OCI-M2 (cell line): Measurements from ENCODE around the gene PRKAG2.
"Not testable (repeated sequence)": the region's sequence is repeated elsewhere in the genome, so short reads cannot be mapped to it uniquely, and the experiment has no call there.

Source experiments
- DNase-seq: peaks from one replicate; lab custom pipeline; 2025; ENCODE audit not compliant: unreplicated experiment; lab: John Stamatoyannopoulos, UW

The PRKAG2 gene

GRCh38 chr7:151806204-151806603 is 70.7 kb downstream of the PRKAG2 start:
- DNase-seq = no peak

GRCh38 chr7:151805191-151805590 is 71.7 kb downstream of the PRKAG2 start:
- DNase-seq = no peak

GRCh38 chr7:151804756-151805155 is 72.2 kb downstream of the PRKAG2 start:
- DNase-seq = no peak

GRCh38 chr7:151803841-151804240 is 73.1 kb downstream of the PRKAG2 start:
- DNase-seq = no peak

GRCh38 chr7:151802469-151802846 is 74.5 kb downstream of the PRKAG2 start:
- no peak for DNase-seq

GRCh38 chr7:151801782-151802468 is 75.0 kb downstream of the PRKAG2 start:
- DNase-seq = no peak

- DNase-seq = no peak
These were observed 75.6 kb downstream of the PRKAG2 start for GRCh38 chr7:151801291-151801690.

- no peak for DNase-seq
These were observed 76.1 kb downstream of the PRKAG2 start for GRCh38 chr7:151800861-151801260.

- no peak for DNase-seq
These were observed 76.5 kb downstream of the PRKAG2 start for GRCh38 chr7:151800391-151800790.

GRCh38 chr7:151799506-151799905 is 77.4 kb downstream of the PRKAG2 start:
- DNase-seq = no peak

- DNase-seq = no peak
These were observed 78.0 kb downstream of the PRKAG2 start for GRCh38 chr7:151798851-151799448.

- DNase-seq = not testable (repeated sequence)
These were observed 79.1 kb downstream of the PRKAG2 start for GRCh38 chr7:151797667-151798307.

- DNase-seq = no peak
These were observed 79.9 kb downstream of the PRKAG2 start for GRCh38 chr7:151796871-151797537.

- DNase-seq = no peak
These were observed 80.6 kb downstream of the PRKAG2 start for GRCh38 chr7:151796091-151796870.

- no peak for DNase-seq
These were observed 81.6 kb downstream of the PRKAG2 start for GRCh38 chr7:151795168-151795811.

GRCh38 chr7:151794508-151795167 is 82.3 kb downstream of the PRKAG2 start:
- DNase-seq = no peak

- DNase-seq = no peak
These were observed 82.9 kb downstream of the PRKAG2 start for GRCh38 chr7:151793991-151794507.

- DNase-seq = no peak
These were observed 83.4 kb downstream of the PRKAG2 start for GRCh38 chr7:151793531-151793951.

GRCh38 chr7:151792636-151793035 is 84.3 kb downstream of the PRKAG2 start:
- DNase-seq = no peak

GRCh38 chr7:151792086-151792485 is 84.8 kb downstream of the PRKAG2 start:
- DNase-seq = no peak
